OCI-LY7 (cell line): Measurements from ENCODE around the gene SLC39A13.

Source experiments
- EZH2phosphoT487 ChIP-seq: fragments of 200-600 bp; sonication (generic); IDR thresholded peaks from 2 replicates; pipeline ENCODE4 v1.6.1; 2018; ENCODE audit warnings: low read depth, borderline replicate concordance, mild to moderate bottlenecking, mixed run types, antibody characterized with exemption, low read length, moderate library complexity, mixed read lengths
- TF ChIP-seq, protein P1 (sequence below): fragments of 200-600 bp; sonication (generic); conservative IDR thresholded peaks from 2 replicates; pipeline ENCODE4 v1.5.1; 2014; ENCODE audit warnings: mild to moderate bottlenecking, antibody characterized with exemption, low read length, moderate library complexity, mixed read lengths

DNA sequence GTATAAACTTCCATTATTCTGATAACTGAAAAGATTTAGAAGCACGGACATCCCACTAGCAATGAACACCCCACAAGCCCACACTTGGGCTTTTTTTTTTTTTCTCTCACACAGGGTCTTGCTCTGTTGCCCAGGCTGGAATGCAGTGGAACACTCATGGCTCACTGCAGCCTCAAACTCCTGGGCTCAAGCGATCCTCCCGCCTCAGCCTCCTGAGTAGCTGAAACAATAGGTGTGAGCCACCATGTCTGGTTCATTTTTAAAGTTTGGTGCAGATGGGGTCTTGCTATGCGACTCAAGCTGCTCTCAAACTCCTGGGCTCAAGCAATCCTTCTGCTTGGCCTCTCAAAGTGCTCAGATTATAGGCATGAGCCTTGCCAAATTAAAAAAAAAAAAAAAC lies 37.5 kb downstream of the SLC39A13 start:
- TF ChIP-seq, protein P1, sequence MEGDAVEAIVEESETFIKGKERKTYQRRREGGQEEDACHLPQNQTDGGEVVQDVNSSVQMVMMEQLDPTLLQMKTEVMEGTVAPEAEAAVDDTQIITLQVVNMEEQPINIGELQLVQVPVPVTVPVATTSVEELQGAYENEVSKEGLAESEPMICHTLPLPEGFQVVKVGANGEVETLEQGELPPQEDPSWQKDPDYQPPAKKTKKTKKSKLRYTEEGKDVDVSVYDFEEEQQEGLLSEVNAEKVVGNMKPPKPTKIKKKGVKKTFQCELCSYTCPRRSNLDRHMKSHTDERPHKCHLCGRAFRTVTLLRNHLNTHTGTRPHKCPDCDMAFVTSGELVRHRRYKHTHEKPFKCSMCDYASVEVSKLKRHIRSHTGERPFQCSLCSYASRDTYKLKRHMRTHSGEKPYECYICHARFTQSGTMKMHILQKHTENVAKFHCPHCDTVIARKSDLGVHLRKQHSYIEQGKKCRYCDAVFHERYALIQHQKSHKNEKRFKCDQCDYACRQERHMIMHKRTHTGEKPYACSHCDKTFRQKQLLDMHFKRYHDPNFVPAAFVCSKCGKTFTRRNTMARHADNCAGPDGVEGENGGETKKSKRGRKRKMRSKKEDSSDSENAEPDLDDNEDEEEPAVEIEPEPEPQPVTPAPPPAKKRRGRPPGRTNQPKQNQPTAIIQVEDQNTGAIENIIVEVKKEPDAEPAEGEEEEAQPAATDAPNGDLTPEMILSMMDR = no peak
- no peak for TF ChIP-seq EZH2phosphoT487
